GM12891 (cell line): ENCODE data around the gene PDGFRA.

Experiments used
- DNase-seq: peaks from one replicate; pipeline ENCODE4 v3.0.0; 2011; ENCODE audit warnings: low spot score; ENCODE audit not compliant: insufficient read length
- FAIRE-seq: peaks from 2 replicates; lab custom pipeline; 2011; peaks lifted over from hg19 to GRCh38; lab: Jason Lieb, UNC
- PAX5 ChIP-seq: IDR thresholded peaks from 2 replicates; pipeline ENCODE4 v1.6.1; 2011; ENCODE audit warnings: low read length, moderate library complexity, mild to moderate bottlenecking; ENCODE audit not compliant: insufficient read depth, severe bottlenecking
- POLR2A ChIP-seq: IDR thresholded peaks from 2 replicates; pipeline ENCODE4 v1.6.1; 2011; ENCODE audit warnings: low read depth, low read length, control low read depth
- POLR2AphosphoS5 ChIP-seq: IDR thresholded peaks from 2 replicates; pipeline ENCODE4 v1.6.1; 2011; ENCODE audit warnings: low read depth, low read length, control low read depth
- POU2F2 ChIP-seq: IDR thresholded peaks from 2 replicates; pipeline ENCODE4 v1.6.1; 2011; ENCODE audit warnings: low read depth, mild to moderate bottlenecking, control low read depth, low read length, moderate library complexity
- SPI1 ChIP-seq: IDR thresholded peaks from 2 replicates; pipeline ENCODE4 v1.6.1; 2011; ENCODE audit warnings: low read depth, low read length, control low read depth
- TAF1 ChIP-seq: IDR thresholded peaks from 2 replicates; pipeline ENCODE4 v1.6.1; 2011; ENCODE audit warnings: low read depth, low read length, control low read depth

PDGFRA gene

GRCh38 chr4:54226404-54227255 lies 2.5 kb upstream of the PDGFRA start:
- TF ChIP-seq POU2F2 (no peak), PAX5 (no peak), SPI1 (no peak), POLR2A (no peak), POLR2AphosphoS5 (no peak), TAF1 (no peak)
- DNase-seq (no peak), FAIRE-seq (no peak)

GRCh38 chr4:54227256-54228055 lies 1.6 kb upstream of the PDGFRA start:
- TF ChIP-seq SPI1 (no peak), POLR2AphosphoS5 (no peak), PAX5 (no peak), POU2F2 (no peak), TAF1 (no peak), POLR2A (no peak)
- DNase-seq, result no peak
- FAIRE-seq, result no peak

- DNase-seq (peak; percentile 54), FAIRE-seq (peak; percentile 77)
- no peak for TF ChIP-seq PAX5
- no peak for TF ChIP-seq POLR2AphosphoS5
- no peak for TF ChIP-seq POU2F2
- no peak for TF ChIP-seq POLR2A
- no peak for TF ChIP-seq TAF1
- no peak for TF ChIP-seq SPI1
These were observed 1.0 kb upstream of the PDGFRA start for GRCh38 chr4:54228056-54228527.

GRCh38 chr4:54228546-54228945 lies 547 bp upstream of the PDGFRA start:
- TF ChIP-seq TAF1, result no peak
- TF ChIP-seq PAX5, result no peak
- no peak for TF ChIP-seq POLR2A
- no peak for TF ChIP-seq POU2F2
- no peak for TF ChIP-seq SPI1
- no peak for TF ChIP-seq POLR2AphosphoS5
- no peak for DNase-seq
- no peak for FAIRE-seq

- FAIRE-seq (no peak), DNase-seq (no peak)
- TF ChIP-seq SPI1, result no peak
- TF ChIP-seq POLR2A, result no peak
- TF ChIP-seq POLR2AphosphoS5, result no peak
- no peak for TF ChIP-seq PAX5
- no peak for TF ChIP-seq POU2F2
- TF ChIP-seq TAF1, result no peak
These were observed 764 bp downstream of the PDGFRA start for GRCh38 chr4:54229631-54230483.

- no peak for FAIRE-seq
- TF ChIP-seq POLR2A (no peak), PAX5 (no peak)
- DNase-seq, result no peak
These were observed 1.7 kb downstream of the PDGFRA start for GRCh38 chr4:54230484-54231418.

- no peak for DNase-seq
- no peak for FAIRE-seq
- no peak for TF ChIP-seq TAF1
- TF ChIP-seq POU2F2, result no peak
- TF ChIP-seq POLR2AphosphoS5, result no peak
- TF ChIP-seq POLR2A, result no peak
- TF ChIP-seq PAX5, result no peak
- TF ChIP-seq SPI1, result no peak
These were observed 2.3 kb downstream of the PDGFRA start for GRCh38 chr4:54231419-54231767.

GRCh38 chr4:54231768-54232688 lies 2.9 kb downstream of the PDGFRA start:
- no peak for TF ChIP-seq TAF1
- no peak for TF ChIP-seq POU2F2
- TF ChIP-seq PAX5, result no peak
- TF ChIP-seq POLR2A, result no peak
- TF ChIP-seq SPI1, result no peak
- TF ChIP-seq POLR2AphosphoS5, result no peak
- no peak for DNase-seq
- no peak for FAIRE-seq
